KMS-11 (cell line): Measurements from ENCODE around the gene MED20.
A peak's percentile ranks its signal among the peaks of the same experiment; 100 is the strongest.

Experiments
- H2AFZ ChIP-seq: fragments of 200-600 bp; sonication (generic); 2 replicates; pipeline ENCODE4 v1.6.1; 2016; ENCODE audit warnings: antibody characterized with exemption, mixed run types, low read depth
- H3K27ac ChIP-seq: fragments of 200-600 bp; sonication (generic); 2 replicates; pipeline ENCODE4 v1.6.1; 2016; ENCODE audit warnings: mild to moderate bottlenecking, mixed run types
- H3K27me3 ChIP-seq: fragments of 200-600 bp; sonication (generic); 2 replicates; pipeline ENCODE4 v1.6.1; 2017; ENCODE audit warnings: mild to moderate bottlenecking, low read depth, mixed run types, moderate library complexity; ENCODE audit not compliant: insufficient read depth
- H3K36me3 ChIP-seq: fragments of 200-600 bp; sonication (generic); 2 replicates; pipeline ENCODE4 v1.6.1; 2017; ENCODE audit warnings: mild to moderate bottlenecking, mixed run types; ENCODE audit not compliant: insufficient read depth
- H3K4me1 ChIP-seq: fragments of 200-600 bp; sonication (generic); 2 replicates; pipeline ENCODE4 v1.6.1; 2016; ENCODE audit warnings: mild to moderate bottlenecking, low read depth, mixed run types; ENCODE audit not compliant: poor library complexity, severe bottlenecking
- H3K4me2 ChIP-seq: fragments of 200-600 bp; sonication (generic); 2 replicates; pipeline ENCODE4 v1.7.0; 2016; ENCODE audit warnings: mild to moderate bottlenecking, mixed run types
- H3K4me3 ChIP-seq: fragments of 200-600 bp; sonication (generic); IDR thresholded peaks from 2 replicates; pipeline ENCODE4 v1.6.1; 2017; ENCODE audit warnings: low read depth, low read length, mixed read lengths; ENCODE audit not compliant: insufficient read depth
- H3K79me2 ChIP-seq: fragments of 200-600 bp; sonication (generic); 2 replicates; pipeline ENCODE4 v1.6.1; 2016; ENCODE audit warnings: low read depth, mixed run types; ENCODE audit not compliant: insufficient read depth
- H3K9ac ChIP-seq: fragments of 200-600 bp; sonication (generic); 2 replicates; pipeline ENCODE4 v1.6.1; 2016; ENCODE audit warnings: mild to moderate bottlenecking, mixed run types
- H4K20me1 ChIP-seq: fragments of 200-600 bp; sonication (generic); 2 replicates; pipeline ENCODE4 v1.6.1; 2016; ENCODE audit warnings: mild to moderate bottlenecking, mixed run types; ENCODE audit not compliant: insufficient read depth
- TF ChIP-seq, protein P1 (sequence below): fragments of 200-600 bp; sonication (generic); conservative IDR thresholded peaks from 2 replicates; pipeline ENCODE4 v1.6.1; 2017; ENCODE audit warnings: low read depth, mild to moderate bottlenecking, antibody characterized with exemption, low read length, moderate library complexity, mixed read lengths

Gene MED20

DNA sequence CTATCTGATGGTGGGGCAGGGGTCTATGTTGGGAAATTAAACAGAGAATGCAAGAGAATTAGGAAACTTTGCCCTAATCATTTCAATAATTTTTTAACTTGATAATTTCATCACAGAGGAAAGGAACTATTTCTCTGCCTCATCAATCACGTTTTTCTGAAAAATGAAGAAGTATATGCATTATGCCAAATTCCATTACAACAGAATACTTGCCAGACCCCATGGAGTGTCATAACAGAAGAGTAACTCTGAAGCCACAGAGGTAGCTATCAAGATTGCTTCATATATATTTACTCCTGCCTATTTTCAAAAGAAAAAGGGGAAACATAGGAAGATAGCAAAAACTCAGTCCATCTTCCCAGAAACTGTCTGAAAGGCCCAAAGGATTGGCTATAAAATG is 20.1 kb downstream of the MED20 start:
- Histone ChIP-seq H2AFZ (no peak overlapping the region), H3K79me2 (no peaks in the 10 kb centered on the region), H3K27me3 (no peaks in the 10 kb centered on the region), H4K20me1 (no peaks in the 10 kb centered on the region), H3K4me1 (peaks cover 17% of the 10 kb centered on the region), H3K4me2 (no peak overlapping the region), H3K27ac (no peak overlapping the region), H3K9ac (no peak overlapping the region), H3K36me3 (no peaks in the 10 kb centered on the region), H3K4me3 (no peak overlapping the region)
- TF ChIP-seq, protein P1, sequence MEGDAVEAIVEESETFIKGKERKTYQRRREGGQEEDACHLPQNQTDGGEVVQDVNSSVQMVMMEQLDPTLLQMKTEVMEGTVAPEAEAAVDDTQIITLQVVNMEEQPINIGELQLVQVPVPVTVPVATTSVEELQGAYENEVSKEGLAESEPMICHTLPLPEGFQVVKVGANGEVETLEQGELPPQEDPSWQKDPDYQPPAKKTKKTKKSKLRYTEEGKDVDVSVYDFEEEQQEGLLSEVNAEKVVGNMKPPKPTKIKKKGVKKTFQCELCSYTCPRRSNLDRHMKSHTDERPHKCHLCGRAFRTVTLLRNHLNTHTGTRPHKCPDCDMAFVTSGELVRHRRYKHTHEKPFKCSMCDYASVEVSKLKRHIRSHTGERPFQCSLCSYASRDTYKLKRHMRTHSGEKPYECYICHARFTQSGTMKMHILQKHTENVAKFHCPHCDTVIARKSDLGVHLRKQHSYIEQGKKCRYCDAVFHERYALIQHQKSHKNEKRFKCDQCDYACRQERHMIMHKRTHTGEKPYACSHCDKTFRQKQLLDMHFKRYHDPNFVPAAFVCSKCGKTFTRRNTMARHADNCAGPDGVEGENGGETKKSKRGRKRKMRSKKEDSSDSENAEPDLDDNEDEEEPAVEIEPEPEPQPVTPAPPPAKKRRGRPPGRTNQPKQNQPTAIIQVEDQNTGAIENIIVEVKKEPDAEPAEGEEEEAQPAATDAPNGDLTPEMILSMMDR: no peak

DNA sequence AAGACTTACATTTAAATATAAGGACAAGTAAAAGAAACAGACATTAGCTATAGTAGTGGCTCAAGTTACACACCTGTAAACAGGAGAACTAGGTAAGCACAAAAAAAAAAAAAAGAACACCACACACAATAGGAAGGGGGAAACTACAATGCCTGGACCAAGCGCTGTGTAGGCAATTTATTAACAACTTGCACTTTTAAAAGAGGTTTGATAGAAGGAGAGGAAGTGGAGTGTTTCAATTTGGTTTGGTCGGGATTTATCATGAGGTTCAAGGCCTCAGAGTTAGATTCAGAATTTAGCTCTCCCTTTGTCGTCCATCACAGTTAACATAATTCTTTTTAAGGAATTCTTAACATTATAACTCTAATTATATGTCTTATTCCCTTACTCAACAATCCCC is 24.7 kb downstream of the MED20 start:
- H3K79me2 ChIP-seq: no peaks in the 10 kb centered on the region
- H2AFZ ChIP-seq: peak overlapping the region; percentile 58
- no peaks in the 10 kb centered on the region for H4K20me1 ChIP-seq
- TF ChIP-seq, protein P1: no peak
- H3K27me3 ChIP-seq: no peaks in the 10 kb centered on the region; the same call in 1 of the 2 replicates
- H3K9ac ChIP-seq: peak overlapping the region; percentile 68; the same call in 1 of the 2 replicates
- H3K4me3 ChIP-seq: no peak overlapping the region
- peak overlapping the region; percentile 81 for H3K4me2 ChIP-seq
- H3K36me3 ChIP-seq: no peaks in the 10 kb centered on the region
- peak overlapping the region; percentile 71 for H3K27ac ChIP-seq
- H3K4me1 ChIP-seq: peaks cover 25% of the 10 kb centered on the region

DNA sequence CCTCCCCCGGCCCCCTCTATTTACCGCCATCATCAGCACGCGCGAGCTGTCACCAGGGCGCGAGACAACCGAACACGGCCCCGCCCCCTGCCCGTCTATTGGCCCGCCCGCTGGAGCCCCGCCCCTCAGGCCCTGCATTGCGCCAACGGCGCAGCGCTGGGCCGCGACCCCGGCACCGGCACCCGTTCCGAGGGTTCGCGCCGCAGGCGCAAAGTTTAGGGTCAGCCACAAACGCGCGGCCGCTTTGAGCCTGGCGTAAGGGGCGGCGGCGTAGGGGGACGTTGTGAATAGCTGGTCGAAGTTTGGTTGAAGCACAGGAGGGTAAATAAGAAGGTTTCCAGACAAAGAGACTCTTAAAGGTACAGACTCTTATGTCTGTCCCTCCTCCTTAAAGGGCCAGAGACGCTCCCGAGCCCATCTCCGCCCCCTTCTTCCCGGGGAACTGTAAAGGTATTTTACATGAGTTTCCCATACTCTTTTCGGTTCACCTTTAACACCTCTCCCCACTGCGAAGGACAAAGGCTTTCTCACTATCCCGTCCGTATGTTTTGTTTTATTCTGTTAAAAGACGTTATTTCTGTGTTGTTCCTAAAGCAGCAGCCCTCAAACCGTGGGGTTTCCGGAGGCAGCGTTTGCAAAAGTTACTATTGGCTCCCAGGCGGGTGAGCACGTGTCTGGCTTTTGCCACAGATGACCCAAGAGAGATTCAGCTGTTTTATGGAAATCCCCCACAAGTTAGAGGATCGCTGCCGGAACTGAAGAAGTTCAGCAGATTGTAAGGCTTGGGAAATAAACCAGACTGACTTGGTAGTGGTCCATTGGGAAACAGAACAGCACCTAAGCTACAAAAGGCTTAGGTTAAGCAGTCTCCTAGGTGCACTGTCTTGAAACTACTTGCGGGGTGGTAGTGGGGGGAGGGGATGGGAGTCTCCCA is 25.4 kb downstream of the MED20 start, which contains the start of gene USP49:
TSS of gene USP49 (minus strand) at position 76 of the 934 bp plus-strand sequence. CDS start 88,392 bp downstream, outside the sequence.
- H3K9ac ChIP-seq: peak within 1 kb of the TSS; percentile 68
- no peak within 1 kb of the TSS for H3K4me3 ChIP-seq
- peak within 1 kb of the TSS; percentile 86 for H3K4me2 ChIP-seq
- peak within 1 kb of the TSS; percentile 58 for H2AFZ ChIP-seq
- H3K79me2 ChIP-seq: no peaks in the 10 kb centered on the region
- peaks cover 25% of the 10 kb centered on the region for H3K4me1 ChIP-seq
- no peaks in the 10 kb centered on the region for H3K36me3 ChIP-seq
- H4K20me1 ChIP-seq: no peaks in the 10 kb centered on the region
- peak within 1 kb of the TSS; percentile 71 for H3K27ac ChIP-seq
- H3K27me3 ChIP-seq: no peaks in the 10 kb centered on the region; the same call in 1 of the 2 replicates
- TF ChIP-seq, protein P1: no peak

DNA sequence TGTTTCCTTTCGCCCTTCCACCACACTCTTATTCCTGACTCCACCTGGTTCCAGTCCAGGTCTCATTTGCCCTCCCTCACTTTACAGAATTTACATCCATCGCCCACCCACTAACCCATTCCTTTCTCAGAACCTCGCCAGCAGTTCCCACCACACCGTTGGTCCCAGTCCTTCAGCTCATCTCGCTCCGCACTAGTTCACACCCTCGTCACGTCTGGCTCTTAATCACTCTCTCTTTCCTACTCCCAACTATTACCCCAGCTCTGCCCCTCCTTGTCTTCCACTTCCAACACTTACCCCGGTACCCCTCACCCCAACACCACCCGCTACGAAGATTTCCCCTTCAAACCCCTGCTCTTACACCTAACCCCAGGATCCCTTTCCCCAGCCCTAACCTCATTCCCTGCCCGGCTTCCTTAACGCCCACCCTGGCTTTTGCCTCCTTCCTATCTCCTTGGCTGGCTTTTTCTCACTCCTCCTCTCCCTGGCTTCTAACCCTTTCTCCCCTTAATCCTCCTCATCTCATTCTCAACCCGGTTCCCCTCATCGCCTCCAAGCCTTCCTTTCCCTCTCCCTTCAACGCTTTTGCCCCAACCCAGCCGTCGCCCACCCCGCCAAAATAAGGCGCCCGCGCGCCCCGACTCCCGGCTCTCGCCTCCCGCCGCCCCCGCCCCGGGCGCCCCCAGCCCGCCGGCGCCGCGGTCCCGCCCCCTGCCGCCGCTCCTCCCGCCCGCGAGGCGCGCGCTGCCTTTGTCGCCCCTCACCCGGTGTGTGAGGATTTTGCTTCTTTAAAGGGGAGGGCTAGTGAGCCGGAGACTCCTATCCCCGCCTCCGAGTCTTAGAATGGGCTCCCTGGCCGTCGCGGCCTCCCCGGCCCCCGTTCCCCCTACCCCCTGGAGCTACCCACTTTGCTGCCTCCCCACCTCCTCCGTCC is 26.3 kb downstream of the MED20 start:
- Histone ChIP-seq H3K79me2 (no peaks in the 10 kb centered on the region), H4K20me1 (no peaks in the 10 kb centered on the region), H3K4me3 (no peak overlapping the region), H3K27me3 (no peaks in the 10 kb centered on the region; the same call in 1 of the 2 replicates), H3K27ac (no peak overlapping the region), H3K4me2 (peak overlapping the region; percentile 86), H3K36me3 (no peaks in the 10 kb centered on the region), H2AFZ (peak overlapping the region; percentile 41; the same call in 1 of the 2 replicates), H3K4me1 (peaks cover 25% of the 10 kb centered on the region), H3K9ac (peak overlapping the region; percentile 68; the same call in 1 of the 2 replicates)
- TF ChIP-seq, protein P1: no peak
